Hippocampal formation (tissue), 2 donors: ENCODE data around the gene POLR1D.
"Not testable (repeated sequence)": the region's sequence is repeated elsewhere in the genome, so short reads cannot be mapped to it uniquely, and the experiment has no call there.

ENCODE experiments used
- DNase-seq, 2 donors: peaks; one replicate each; lab custom pipeline; 2025; lab: John Stamatoyannopoulos, UW

Gene POLR1D

GRCh38 chr13:27617881-27618321 is 3.8 kb upstream of the POLR1D start:
- DNase-seq = no peak

GRCh38 chr13:27619093-27619727 is 2.5 kb upstream of the POLR1D start:
- no peak for DNase-seq

- DNase-seq = peak in 1 of 2 donors; percentile 57
Observed at GRCh38 chr13:27619728-27620376, 1.8 kb upstream of the POLR1D start.

GRCh38 chr13:27620377-27621115 is 1.1 kb upstream of the POLR1D start, which contains the start of gene LNX2:
LNX2 (minus strand) TSS chr13:27620529; CDS start chr13:27581703, 38,826 bp downstream.
- DNase-seq = peak; percentile 97

- DNase-seq = no peak
Observed at GRCh38 chr13:27621116-27621365, 651 bp upstream of the POLR1D start.

- DNase-seq = no peak
Observed at GRCh38 chr13:27622102-27622820, 569 bp downstream of the POLR1D start.

GRCh38 chr13:27622881-27623280 is 1.2 kb downstream of the POLR1D start:
- no peak for DNase-seq

GRCh38 chr13:27624071-27624470 is 2.4 kb downstream of the POLR1D start:
- no peak for DNase-seq

GRCh38 chr13:27625839-27626238 is 4.1 kb downstream of the POLR1D start:
- no peak for DNase-seq

GRCh38 chr13:27627380-27627779 is 5.7 kb downstream of the POLR1D start:
- no peak for DNase-seq

- DNase-seq = no peak
Observed at GRCh38 chr13:27628081-27628480, 6.4 kb downstream of the POLR1D start.

GRCh38 chr13:27628766-27629165 is 7.1 kb downstream of the POLR1D start:
- not testable (repeated sequence) for DNase-seq

GRCh38 chr13:27631156-27631555 is 9.5 kb downstream of the POLR1D start:
- no peak for DNase-seq

GRCh38 chr13:27631665-27632064 is 10.0 kb downstream of the POLR1D start:
- DNase-seq = no peak

GRCh38 chr13:27632214-27632613 is 10.5 kb downstream of the POLR1D start:
- DNase-seq = no peak

GRCh38 chr13:27632648-27633047 is 11.0 kb downstream of the POLR1D start:
- DNase-seq = no peak

GRCh38 chr13:27634231-27634630 is 12.5 kb downstream of the POLR1D start:
- no peak for DNase-seq

GRCh38 chr13:27634791-27635190 is 13.1 kb downstream of the POLR1D start:
- DNase-seq = no peak

- DNase-seq = no peak
Observed at GRCh38 chr13:27635266-27635665, 13.6 kb downstream of the POLR1D start.

GRCh38 chr13:27636589-27637288 is 15.0 kb downstream of the POLR1D start:
- no peak for DNase-seq

- no peak for DNase-seq
Observed at GRCh38 chr13:27637289-27637626, 15.6 kb downstream of the POLR1D start.

GRCh38 chr13:27638001-27638400 is 16.3 kb downstream of the POLR1D start:
- DNase-seq = no peak
